Transverse colon (tissue), 4 donors: ENCODE measurements around the gene ZBTB48. TPM values are rescaled to one million over a fixed set of nuclear protein-coding genes. Genes with fewer than 3 reads are reported as not detected.

Source experiments
- DNase-seq: peaks from one replicate; pipeline ENCODE4 v3.0.0-alpha.2; 2019
- H3K27ac ChIP-seq, 4 donors: fragments of 200-600 bp; sonication (generic); 2 replicates each; pipeline ENCODE4 v1.5.1; 2016 to 2018; ENCODE audit warnings: inconsistent platforms in 4 of 4
- H3K27me3 ChIP-seq: fragments of 200-600 bp; sonication (generic); 2 replicates; pipeline ENCODE4 v1.5.1; 2017; ENCODE audit warnings: inconsistent platforms
- H3K36me3 ChIP-seq, 4 donors: fragments of 200-600 bp; sonication (generic); 2 replicates each; pipeline ENCODE4 v1.5.1; 2017 to 2019; ENCODE audit warnings: inconsistent platforms in 4 of 4
- H3K4me1 ChIP-seq, 4 donors: fragments of 200-600 bp; sonication (generic); 2 replicates each; pipeline ENCODE4 v1.5.1; 2017 to 2020; ENCODE audit warnings: inconsistent platforms in 4 of 4
- H3K4me3 ChIP-seq, 4 donors: fragments of 200-600 bp; sonication (generic); 1 replicate in 1 of 4; 2 replicates in 3 of 4; pipeline versions ENCODE4 v1.5.1 to v1.6.1; 2017 to 2019; ENCODE audit warnings: inconsistent platforms in 4 of 4
- H3K9me3 ChIP-seq, 2 donors: fragments of 200-600 bp; sonication (generic); 2 replicates each; pipeline ENCODE4 v1.5.1; 2017 to 2019; ENCODE audit warnings: inconsistent platforms in 2 of 2
- CTCF ChIP-seq, 5 experiments: fragments of 200-600 bp in 3 of 5; fragments of 450-650 bp in 2 of 5; sonication (generic) in 3 of 5; IDR thresholded peaks; 1 replicate in 2 of 5; 2 replicates in 3 of 5; pipeline ENCODE4 v1.5.1; 2016 to 2017; ENCODE audit warnings: antibody characterized with exemption in 5 of 5, inconsistent platforms in 3 of 5, mild to moderate bottlenecking in 2 of 5, moderate library complexity in 1 of 5
- EP300 ChIP-seq: sonication (generic); formaldehyde crosslinking; IDR thresholded peaks from one replicate; pipeline ENCODE4 v1.6.1; 2017; ENCODE audit warnings: antibody characterized with exemption, low read depth
- POLR2A ChIP-seq: fragments of 450-650 bp; IDR thresholded peaks from one replicate; pipeline ENCODE4 v1.6.1; 2016; ENCODE audit warnings: antibody characterized with exemption, mild to moderate bottlenecking, moderate library complexity
- POLR2AphosphoS5 ChIP-seq, 3 donors: sonication (generic); formaldehyde crosslinking; IDR thresholded peaks; one replicate each; pipeline ENCODE4 v1.6.1; 2016; ENCODE audit warnings: antibody characterized with exemption in 3 of 3
- WGBS, 2 donors: methylation state at CpG; one replicate each; pipeline ENCODE4 v1.1.5; 2018; ENCODE audit warnings: low coverage in 1 of 2; 5-methylcytosine and 5-hydroxymethylcytosine counted together
- in situ Hi-C, 4 donors: fragments of 200-750 bp; cut with MboI; loops; one replicate each; pipeline versions ENCODE4 v1.15.0 to v1.15.1; 2017; ENCODE audit warnings: low sequenced_read_pairs in 3 of 4, low pct_ligation_motif_present in 1 of 4, low pct_unique_long_range_greater_than_20kb in 1 of 4
- intact Hi-C: fragments of 100-400 bp; cut with DNase I; formaldehyde crosslinking; loops from one replicate; pipeline ENCODE4 v1.15.1; 2023; ENCODE audit warnings: low total_unique reads
- total RNA-seq, 4 donors: library from RNA; depleted of rRNA; stranded (reverse); fragments of >200 nt; gene quantifications; one replicate each; pipeline ENCODE4 v1.1.0, GENCODE V29; 2016

ZBTB48 gene
- total RNA-seq, 4 donors from 2014 or later: 18.3 to 37.7 (median 30.5) TPM

DNA sequence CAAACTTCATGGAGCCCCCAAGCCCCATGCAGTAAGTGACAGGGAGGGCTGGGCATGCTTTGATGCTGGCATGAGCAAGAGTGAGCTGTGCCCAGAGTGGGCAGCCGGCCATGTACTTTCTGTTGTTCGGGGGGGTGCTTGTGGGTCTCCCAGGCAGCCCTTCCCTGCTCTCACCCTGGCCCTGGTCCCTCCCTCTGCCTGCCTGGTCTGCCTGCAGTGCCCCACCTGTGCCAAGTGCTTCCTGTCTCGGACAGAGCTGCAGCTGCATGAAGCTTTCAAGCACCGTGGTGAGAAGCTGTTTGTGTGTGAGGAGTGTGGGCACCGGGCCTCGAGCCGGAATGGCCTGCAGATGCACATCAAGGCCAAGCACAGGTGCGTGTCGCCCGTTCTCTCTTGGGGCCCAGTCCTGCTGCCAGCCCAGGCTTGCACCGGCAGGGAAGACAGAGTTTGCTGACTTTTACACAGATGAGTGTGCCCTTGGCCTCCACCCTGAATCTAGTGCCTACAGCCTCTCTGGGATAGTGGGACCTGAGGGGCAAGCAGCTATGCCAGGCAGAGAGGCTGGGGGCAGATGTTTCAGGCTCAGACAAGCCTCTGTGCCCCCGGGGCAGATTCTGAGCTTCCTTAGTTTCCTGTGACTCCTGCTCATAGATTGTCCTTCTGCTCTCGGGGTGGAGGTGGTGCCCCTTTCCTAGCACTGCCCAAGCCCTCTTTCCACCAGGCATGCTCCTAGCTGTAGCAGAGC lies 7.6 kb downstream of the ZBTB48 start:
- Histone ChIP-seq H3K36me3 (peaks cover 0 to 16% (median 4%) of the 10 kb centered on the region in 4 donors), H3K27me3 (no peaks in the 10 kb centered on the region), H3K4me3 (no peak overlapping the region), H3K4me1 (peaks cover 0 to 24% (median 14%) of the 10 kb centered on the region in 4 donors), H3K27ac (peak overlapping the region in 1 of 4 donors; percentile 10), H3K9me3 (no peaks in the 10 kb centered on the region)
- TF ChIP-seq POLR2AphosphoS5 (IDR thresholded peaks at IDR 0.05) (no peak), POLR2A (no peak), EP300 (no peak), CTCF (IDR thresholded peaks at IDR 0.05) (no peak)
- in situ Hi-C loops (no loop called here), intact Hi-C loops (no loop called here)
- DNase-seq: no peak
- WGBS, 2 donors: 65% methylated on average over 13 of the region's 13 CpGs; no CpG with 5 or more reads in 1 of the 2 donors

DNA sequence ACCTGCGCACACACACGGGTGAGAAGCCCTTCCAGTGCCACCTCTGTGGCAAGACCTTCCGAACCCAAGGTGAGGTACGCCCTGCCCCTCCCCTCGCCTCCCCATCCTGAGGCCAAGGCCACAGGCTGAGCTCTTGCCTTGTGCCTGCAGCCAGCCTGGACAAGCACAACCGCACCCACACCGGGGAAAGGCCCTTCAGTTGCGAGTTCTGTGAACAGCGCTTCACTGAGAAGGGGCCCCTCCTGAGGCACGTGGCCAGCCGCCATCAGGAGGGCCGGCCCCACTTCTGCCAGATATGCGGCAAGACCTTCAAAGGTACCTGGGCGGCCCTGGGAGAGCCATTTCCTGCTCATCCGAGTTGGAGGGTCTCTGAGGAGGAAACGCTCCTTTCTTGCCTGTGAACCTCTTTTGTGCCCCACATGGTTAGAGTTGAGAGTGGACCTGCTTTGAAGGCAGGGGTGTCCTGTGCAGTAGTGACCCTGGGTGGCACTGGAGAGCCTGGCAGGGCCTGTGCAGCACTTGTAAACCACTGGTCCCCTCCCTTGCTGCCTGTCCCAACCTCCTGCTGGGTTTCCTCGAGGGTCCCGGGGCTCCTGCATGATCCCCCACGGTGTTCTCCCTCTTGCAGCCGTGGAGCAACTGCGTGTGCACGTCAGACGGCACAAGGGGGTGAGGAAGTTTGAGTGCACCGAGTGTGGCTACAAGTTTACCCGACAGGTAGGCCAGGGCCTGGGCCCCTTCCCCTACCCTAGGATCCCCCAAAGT lies 8.5 kb downstream of the ZBTB48 start:
- intact Hi-C loops (no loop called here), in situ Hi-C loops (no loop called here)
- no peak for DNase-seq
- 88% methylated on average over 25 of the region's 25 CpGs; no CpG with 5 or more reads in 1 of the 2 donors for WGBS, 2 donors
- Histone ChIP-seq H3K27me3 (no peaks in the 10 kb centered on the region), H3K36me3 (peaks cover 0 to 20% (median 10%) of the 10 kb centered on the region in 4 donors), H3K9me3 (no peaks in the 10 kb centered on the region), H3K4me1 (peaks cover 0 to 15% (median 6%) of the 10 kb centered on the region in 4 donors), H3K27ac (no peak overlapping the region), H3K4me3 (no peak overlapping the region)
- TF ChIP-seq CTCF (IDR thresholded peaks at IDR 0.05) (no peak), POLR2AphosphoS5 (IDR thresholded peaks at IDR 0.05) (no peak), EP300 (no peak), POLR2A (no peak)

DNA sequence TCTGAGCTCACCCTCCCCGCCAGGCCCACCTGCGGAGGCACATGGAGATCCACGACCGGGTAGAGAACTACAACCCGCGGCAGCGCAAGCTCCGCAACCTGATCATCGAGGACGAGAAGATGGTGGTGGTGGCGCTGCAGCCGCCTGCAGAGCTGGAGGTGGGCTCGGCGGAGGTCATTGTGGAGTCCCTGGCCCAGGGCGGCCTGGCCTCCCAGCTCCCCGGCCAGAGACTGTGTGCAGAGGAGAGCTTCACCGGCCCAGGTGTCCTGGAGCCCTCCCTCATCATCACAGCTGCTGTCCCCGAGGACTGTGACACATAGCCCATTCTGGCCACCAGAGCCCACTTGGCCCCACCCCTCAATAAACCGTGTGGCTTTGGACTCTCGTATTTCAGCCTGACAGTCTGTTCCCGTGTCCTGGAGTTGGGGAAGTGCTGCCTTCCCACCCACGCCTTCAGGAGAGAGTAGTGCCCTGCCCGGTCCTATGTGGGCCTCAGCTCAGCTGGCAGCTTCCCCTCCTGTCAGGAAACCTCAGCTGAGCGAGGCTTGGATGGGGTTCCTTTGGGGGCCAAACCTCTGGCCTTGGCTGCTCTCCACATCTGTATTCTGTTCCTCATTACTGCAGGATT lies 9.2 kb downstream of the ZBTB48 start:
- in situ Hi-C loops: no loop called here
- H3K27me3 ChIP-seq: no peaks in the 10 kb centered on the region
- WGBS, 2 donors: 40 to 85% methylated on average over 2 to 23 of the region's 24 CpGs
- H3K4me1 ChIP-seq: peaks cover 0 to 14% (median 6%) of the 10 kb centered on the region in 4 donors
- TF ChIP-seq POLR2A (no peak), CTCF (IDR thresholded peaks at IDR 0.05) (no peak), EP300 (no peak), POLR2AphosphoS5 (IDR thresholded peaks at IDR 0.05) (no peak)
- H3K36me3 ChIP-seq: peaks cover 0 to 27% (median 13%) of the 10 kb centered on the region in 4 donors
- DNase-seq: no peak
- H3K9me3 ChIP-seq: no peaks in the 10 kb centered on the region
- H3K4me3 ChIP-seq: no peak overlapping the region
- intact Hi-C loops: no loop called here
- no peak overlapping the region for H3K27ac ChIP-seq

- H3K36me3 ChIP-seq: peaks cover 0 to 33% (median 14%) of the 10 kb centered on the region in 4 donors
- peaks cover 0 to 17% (median 9%) of the 10 kb centered on the region in 4 donors for H3K4me1 ChIP-seq
- intact Hi-C loops: no loop called here
- TF ChIP-seq POLR2AphosphoS5 (IDR thresholded peaks at IDR 0.05) (no peak), EP300 (no peak), CTCF (IDR thresholded peaks at IDR 0.05) (no peak), POLR2A (no peak)
- H3K9me3 ChIP-seq: no peaks in the 10 kb centered on the region
- DNase-seq: no peak
- 84% methylated on average over 7 of the region's 7 CpGs; no CpG with 5 or more reads in 1 of the 2 donors for WGBS, 2 donors
- H3K27me3 ChIP-seq: no peaks in the 10 kb centered on the region
- H3K27ac ChIP-seq: no peak overlapping the region
- in situ Hi-C loops: no loop called here
- no peak overlapping the region for H3K4me3 ChIP-seq
Observed at GRCh38 chr1:6590046-6590445, 10.3 kb downstream of the ZBTB48 start.
